Heart left ventricle (tissue), 16 donors: Measurements from ENCODE around the gene GADD45GIP1. TPM values are rescaled to one million over a fixed set of nuclear protein-coding genes. Genes with fewer than 3 reads are reported as not detected.

ENCODE experiments used
- ATAC-seq, 4 donors: fragments of 200-7000 bp; cut with Tn5 transposase; one replicate each; pipeline ENCODE4 v1.9.1; 2020 to 2022; ENCODE audit warnings: moderate library complexity in 4 of 4, mild to moderate bottlenecking in 3 of 4, moderate number of reproducible peaks in 1 of 4
- DNase-seq, 5 donors: peaks; one replicate each; pipeline ENCODE4 v3.0.0-alpha.2; 2020
- H3K27ac ChIP-seq, 12 donors: fragments of 200-600 bp; sonication (generic) in 4 of 12; one replicate each; pipeline versions ENCODE4 v1.5.0 to v1.8.0; 2016 to 2022; ENCODE audit warnings: mild to moderate bottlenecking in 2 of 12
- H3K27me3 ChIP-seq, 9 donors: fragments of 200-600 bp; sonication (generic) in 2 of 9; one replicate each; pipeline versions ENCODE4 v1.5.1 to v1.8.0; 2016 to 2022; ENCODE audit warnings: mild to moderate bottlenecking in 3 of 9
- H3K36me3 ChIP-seq, 9 donors: fragments of 200-600 bp; sonication (generic) in 2 of 9; one replicate each; pipeline versions ENCODE4 v1.5.0 to v1.8.0; 2018 to 2022; ENCODE audit warnings: mild to moderate bottlenecking in 2 of 9
- H3K4me1 ChIP-seq, 12 donors: fragments of 200-600 bp; sonication (generic) in 4 of 12; one replicate each; pipeline versions ENCODE4 v1.5.0 to v1.8.0; 2016 to 2022; ENCODE audit warnings: mild to moderate bottlenecking in 3 of 12
- H3K4me3 ChIP-seq, 12 donors: fragments of 200-600 bp; sonication (generic) in 4 of 12; one replicate each; pipeline versions ENCODE4 v1.5.0 to v1.8.0; 2017 to 2022; ENCODE audit warnings: mild to moderate bottlenecking in 9 of 12, moderate library complexity in 4 of 12
- H3K9me3 ChIP-seq, 12 donors: fragments of 200-600 bp; sonication (generic) in 4 of 12; one replicate each; pipeline versions ENCODE4 v1.5.0 to v1.8.0; 2016 to 2022; ENCODE audit warnings: mild to moderate bottlenecking in 1 of 12
- POLR2A ChIP-seq, 2 donors: fragments of 450-650 bp; IDR thresholded peaks; one replicate each; pipeline ENCODE4 v1.6.1; 2017; ENCODE audit warnings: antibody characterized with exemption in 2 of 2, mild to moderate bottlenecking in 2 of 2, moderate library complexity in 2 of 2
- WGBS, 4 donors: extraction: QIAGEN DNeasy Blood & Tissue Kit in 2 of 4; methylation state at CpG; one replicate each; pipeline versions ENCODE4 v1.1.5 to v1.1.7; 2013 to 2018; 5-methylcytosine and 5-hydroxymethylcytosine counted together
- intact Hi-C, 10 donors: fragments of 100-400 bp; cut with DNase I; formaldehyde crosslinking; loops; one replicate each; pipeline versions ENCODE4 v1.11.1 to v1.14.2; 2022
- polyA plus RNA-seq, 2 donors: library from polyadenylated mRNA; stranded (reverse); fragments of 200-250 nt; gene quantifications; one replicate each; pipeline ENCODE4 v1.2.3, GENCODE V29; 2013
- total RNA-seq, 9 donors: library from RNA; depleted of rRNA in 2 of 9; stranded (reverse); fragments of >200 nt in 2 of 9; fragmentation: NEBNext Ultra II Directional in 3 of 9; extraction: Animal tissue kit (Norgen Biotek cat#: 25700) in 3 of 9; gene quantifications; one replicate each; pipeline versions ENCODE4 v1.1.0 to v1.2.4, GENCODE V29; 2016 to 2023
- TF ChIP-seq, protein P1 (sequence below), 12 donors: fragments of 200-600 bp; sonication (generic) in 4 of 12; IDR thresholded peaks; one replicate each; pipeline versions ENCODE4 v1.5.0 to v1.8.0; 2018 to 2022; ENCODE audit warnings: antibody characterized with exemption in 12 of 12, mild to moderate bottlenecking in 5 of 12
- donor health status: ischemic (EF 13 %, LVEDD 7.1; RV severe dilation, severe dysfunction).
- donor health status: healthy with polysubstance abuse.
- donor health status: DM: no; HTN: yes; CAD: no.
- donor health status: DM: no; HTN: no; CAD: no.
- donor health status: ischemic (EF 25% LVEDD 6.9; RV normal size, moderate dysfunction).
- donor health status: ischemic (EF 25% LVEDD 5.7; RV mildly dilated, moderate dysfunction).
- donor health status: healthy.
- donor health status: DM: yes; HTN: yes; CAD: no.
- donor health status: ischemic (EF 35%, LVEDD 5.7; RV mildly dilated, moderate dysfunction).
- donor health status: nonischemic (EF 11% LVEDD 7.7; RV severe dilation, severe dysfunction).
- donor health status: DM: yes; HTN: yes; CAD: no.
- donor health status: PGD.
- donor health status: ischemic (EF 29% LVEDD 5.4; RV normal size, mild dysfunction).
- donor health status: nonischemic (EF 23%, LVEDD 6.1; RV moderate dilation, normal function).

GADD45GIP1 gene
- total and polyA plus RNA-seq, 11 donors, result 17.2 to 119 (median 30.4) TPM

DNA sequence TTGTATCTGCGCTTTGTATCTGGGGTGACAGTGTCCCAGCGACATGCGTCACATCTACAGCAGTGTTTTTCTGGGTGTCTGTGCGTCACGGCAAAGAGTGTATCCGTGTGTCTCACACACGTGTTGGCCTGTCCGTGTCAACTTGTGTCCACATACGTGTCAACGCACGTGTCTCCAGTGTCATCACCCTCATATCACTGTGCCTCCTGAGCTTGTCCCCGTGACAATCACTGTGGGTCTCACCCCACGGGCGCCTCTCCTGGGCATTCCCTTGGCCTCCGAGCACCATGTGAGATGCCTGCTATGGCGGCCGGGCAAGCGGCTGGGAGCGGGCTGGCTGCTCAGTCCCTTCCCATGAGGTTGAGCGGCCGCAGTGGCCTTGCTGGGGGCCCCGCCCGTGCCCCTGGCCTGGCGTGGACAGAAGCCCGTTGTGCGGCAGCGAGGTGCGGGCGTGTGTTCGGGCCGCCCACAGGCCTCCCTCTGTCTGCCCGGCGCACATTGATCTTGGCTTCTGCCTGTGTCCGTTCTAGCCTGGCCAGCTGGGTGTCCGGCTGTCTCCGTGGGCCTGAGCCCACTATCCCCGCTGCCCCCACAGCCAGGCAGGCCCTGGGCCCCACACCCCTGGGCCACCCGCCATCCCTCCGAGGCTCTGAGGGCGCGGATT lies 44.6 kb upstream of the GADD45GIP1 start:
- Histone ChIP-seq H3K27me3 (no peaks in the 10 kb centered on the region), H3K9me3 (no peaks in the 10 kb centered on the region), H3K4me3 (peak overlapping the region in 10 of 12 donors; percentile 17 to 51 (median 38)), H3K4me1 (peaks cover 0 to 80% (median 40%) of the 10 kb centered on the region in 12 donors), H3K27ac (peak overlapping the region; percentile 80 to 97 (median 92)), H3K36me3 (peaks cover 0 to 17% (median 6%) of the 10 kb centered on the region in 9 donors)
- intact Hi-C loops, result loop anchor here in 2 of 10 donors (2.0 to 5.0 kb wide), 2 partner anchors 17 to 61 kb away; no protein-coding TSS in a partner anchor
- TF ChIP-seq, protein P1, sequence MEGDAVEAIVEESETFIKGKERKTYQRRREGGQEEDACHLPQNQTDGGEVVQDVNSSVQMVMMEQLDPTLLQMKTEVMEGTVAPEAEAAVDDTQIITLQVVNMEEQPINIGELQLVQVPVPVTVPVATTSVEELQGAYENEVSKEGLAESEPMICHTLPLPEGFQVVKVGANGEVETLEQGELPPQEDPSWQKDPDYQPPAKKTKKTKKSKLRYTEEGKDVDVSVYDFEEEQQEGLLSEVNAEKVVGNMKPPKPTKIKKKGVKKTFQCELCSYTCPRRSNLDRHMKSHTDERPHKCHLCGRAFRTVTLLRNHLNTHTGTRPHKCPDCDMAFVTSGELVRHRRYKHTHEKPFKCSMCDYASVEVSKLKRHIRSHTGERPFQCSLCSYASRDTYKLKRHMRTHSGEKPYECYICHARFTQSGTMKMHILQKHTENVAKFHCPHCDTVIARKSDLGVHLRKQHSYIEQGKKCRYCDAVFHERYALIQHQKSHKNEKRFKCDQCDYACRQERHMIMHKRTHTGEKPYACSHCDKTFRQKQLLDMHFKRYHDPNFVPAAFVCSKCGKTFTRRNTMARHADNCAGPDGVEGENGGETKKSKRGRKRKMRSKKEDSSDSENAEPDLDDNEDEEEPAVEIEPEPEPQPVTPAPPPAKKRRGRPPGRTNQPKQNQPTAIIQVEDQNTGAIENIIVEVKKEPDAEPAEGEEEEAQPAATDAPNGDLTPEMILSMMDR (IDR thresholded peaks at IDR 0.05), result no peak
- TF ChIP-seq POLR2A (IDR thresholded peaks at IDR 0.05), result no peak
- DNase-seq (peak in 1 of 5 donors; percentile 72), ATAC-seq (peak; percentile 0 to 39 (median 30))
- WGBS, 4 donors, result 69 to 77% (median 71%) methylated on average over 31 to 41 of the region's 41 CpGs

DNA sequence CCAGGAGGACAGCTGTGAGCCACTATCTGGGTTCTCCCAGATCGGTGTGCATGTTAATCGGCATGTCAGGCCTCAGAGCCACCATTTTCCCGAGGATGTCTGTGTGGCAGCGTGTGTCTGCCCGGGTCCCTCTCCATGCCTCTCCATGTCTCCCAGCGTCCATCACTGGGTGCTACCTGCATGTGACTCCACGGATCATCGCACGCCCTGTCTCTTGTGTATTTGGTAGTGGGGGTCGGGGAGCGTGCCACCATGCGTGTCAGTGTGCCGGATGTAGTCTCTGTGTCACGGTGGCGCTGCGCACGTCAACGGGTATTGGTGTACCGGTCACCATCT lies 44.1 kb upstream of the GADD45GIP1 start:
- ATAC-seq (no peak), DNase-seq (no peak)
- Histone ChIP-seq H3K27me3 (peaks cover 0 to 3% (median 0%) of the 10 kb centered on the region in 9 donors), H3K4me3 (peak overlapping the region in 5 of 12 donors; percentile 35 to 51 (median 45)), H3K36me3 (peaks cover 0 to 17% (median 6%) of the 10 kb centered on the region in 9 donors), H3K27ac (peak overlapping the region in 11 of 12 donors; percentile 80 to 97 (median 92)), H3K9me3 (no peaks in the 10 kb centered on the region), H3K4me1 (peaks cover 0 to 76% (median 37%) of the 10 kb centered on the region in 12 donors)
- TF ChIP-seq, protein P1 (IDR thresholded peaks at IDR 0.05), result no peak
- TF ChIP-seq POLR2A (IDR thresholded peaks at IDR 0.05), result no peak
- intact Hi-C loops, result loop anchor here in 1 of 10 donors (5.0 kb wide), 1 partner anchor 61 kb away; no protein-coding TSS in a partner anchor
- 74 to 91% (median 86%) methylated on average over 17 to 19 of the region's 19 CpGs for WGBS, 4 donors

DNA sequence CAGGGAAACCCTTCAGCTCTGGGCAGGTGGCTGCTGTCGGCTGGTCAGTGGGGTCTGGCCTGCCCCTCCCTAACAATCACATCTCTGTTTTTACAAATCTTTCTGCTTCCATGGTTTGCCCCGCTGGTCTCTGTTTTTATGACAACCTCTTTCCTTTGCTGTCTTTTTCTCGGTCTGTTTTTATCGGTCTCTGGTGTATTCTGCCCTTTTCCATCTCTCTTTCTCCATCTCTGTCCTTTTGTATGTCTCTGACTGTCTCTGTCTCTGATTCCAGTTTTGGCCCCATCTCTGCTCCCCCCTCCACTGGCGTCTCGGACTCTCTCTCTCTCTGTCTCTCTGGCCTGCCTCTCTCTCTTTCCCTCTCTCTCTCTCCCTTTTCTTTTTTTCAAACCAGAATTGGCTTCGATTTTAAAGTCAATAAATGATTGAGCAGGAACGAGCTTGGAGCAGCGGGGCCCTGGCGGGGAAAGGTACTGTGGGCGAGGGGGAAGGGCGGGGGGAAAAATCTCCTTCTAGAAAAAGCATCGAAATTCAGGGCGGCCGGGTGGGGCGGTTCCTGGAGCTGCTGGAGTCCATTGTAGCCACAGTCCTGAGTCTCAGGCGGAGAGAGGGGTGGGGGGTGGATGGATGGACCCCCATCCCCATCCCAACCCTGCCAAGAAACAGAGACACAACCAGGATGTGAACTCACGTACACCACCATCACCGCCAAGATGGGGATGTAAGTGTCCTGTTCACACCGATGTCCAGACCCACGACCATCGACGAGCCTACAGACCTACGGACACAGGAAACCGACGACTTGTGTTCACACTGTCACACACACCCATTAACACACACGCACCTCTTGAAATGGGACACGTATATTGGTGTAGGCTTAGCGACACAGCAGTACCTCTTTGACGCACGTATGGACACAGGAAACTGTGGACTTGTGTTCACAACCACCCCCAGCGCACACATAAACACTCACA lies 41.2 kb upstream of the GADD45GIP1 start:
- H3K4me3 ChIP-seq, result peak overlapping the region in 8 of 12 donors; percentile 72 to 90 (median 80)
- no peaks in the 10 kb centered on the region for H3K9me3 ChIP-seq
- H3K27ac ChIP-seq, result peak overlapping the region in 9 of 12 donors; percentile 81 to 97 (median 90)
- H3K4me1 ChIP-seq, result peaks cover 0 to 56% (median 31%) of the 10 kb centered on the region in 12 donors
- ATAC-seq (no peak), DNase-seq (no peak)
- TF ChIP-seq POLR2A (IDR thresholded peaks at IDR 0.05), result no peak
- TF ChIP-seq, protein P1 (IDR thresholded peaks at IDR 0.05), result no peak
- H3K36me3 ChIP-seq, result peaks cover 0 to 17% (median 6%) of the 10 kb centered on the region in 9 donors
- 85% methylated on average over 30 to 32 of the region's 32 CpGs for WGBS, 4 donors
- intact Hi-C loops, result loop anchor here in 6 of 10 donors (5.0 kb wide), 3 partner anchors 34 to 64 kb away; no protein-coding TSS in a partner anchor
- peaks cover 0 to 5% (median 0%) of the 10 kb centered on the region in 9 donors for H3K27me3 ChIP-seq
